Measurements from ENCODE around the gene BYSL. TPM values are rescaled to one million over a fixed set of nuclear protein-coding genes. Genes with fewer than 3 reads are reported as not detected.

BYSL gene
- total RNA-seq, 2 experiments from 2014 or later = 56.4 to 59.5 TPM

- Mint-ChIP-seq H3K4me1 (ENCODE audit: low read depth) (peaks cover 50% of the 10 kb centered on the region), H3K27me3 (no peaks in the 10 kb centered on the region)
- POLR2A ChIA-PET = interaction anchor here (0.8 to 3.7 kb wide), 12 partner anchors 9 to 135 kb away, joined by 3 to 22 read pairs (median 8); partner anchors contain the start of genes TAF8, TOMM6 and USP49
These were observed 855 bp downstream of the BYSL start for GRCh38 chr6:41922154-41922553.

DNA sequence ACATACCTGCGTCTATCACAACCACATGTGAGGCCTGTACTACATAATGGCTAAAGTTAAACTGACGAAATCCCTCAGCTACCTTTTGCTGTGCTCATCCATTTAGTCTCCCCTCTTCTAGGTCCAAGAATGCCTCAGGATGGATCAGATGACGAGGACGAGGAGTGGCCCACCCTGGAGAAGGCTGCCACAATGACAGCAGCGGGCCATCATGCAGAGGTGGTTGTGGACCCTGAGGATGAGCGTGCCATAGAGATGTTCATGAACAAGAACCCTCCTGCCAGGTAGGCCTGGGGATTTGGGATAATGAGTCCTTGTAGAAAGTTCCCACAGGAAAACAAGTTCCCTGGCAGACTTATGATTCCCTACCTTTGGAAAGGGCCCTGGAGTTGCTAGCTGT is 6.0 kb downstream of the BYSL start:
- TF ChIP-seq CTCF (IDR thresholded peaks at IDR 0.05) = no peak
- Mint-ChIP-seq H3K27me3 (no peaks in the 10 kb centered on the region), H3K4me1 (ENCODE audit: low read depth) (peaks cover 46% of the 10 kb centered on the region), H3K36me3 (ENCODE audit: low read depth) (peaks cover 66% of the 10 kb centered on the region), H3K4me3 (no peak overlapping the region), H3K9me3 (no peaks in the 10 kb centered on the region), H3K27ac (peak overlapping the region; percentile 64)
- DNase-seq = no peak
- ChIA-PET CTCF (interaction anchor here (0.7 to 21.4 kb wide), 5 partner anchors 8 to 119 kb away, joined by 3 to 392 read pairs (median 4); partner anchors contain the start of gene TAF8), POLR2A (interaction anchor here (1.2 to 16.7 kb wide), 3 partner anchors 10 to 119 kb away, joined by 3 to 358 read pairs (median 58); partner anchors contain the start of gene TAF8)
- intact Hi-C loops (cut with micrococcal nuclease) = loop anchor here (10.0 kb wide), 2 partner anchors 142 to 288 kb away; partner anchors contain the start of genes MRPS10, PRICKLE4 and TOMM6
- no peak for ATAC-seq

More at GRCh38 chr6:41922154-41922553, 855 bp downstream of the BYSL start:
- TF ChIP-seq CTCF (IDR thresholded peaks at IDR 0.05) = no peak
- peak overlapping the region; percentile 93 for H3K4me3 Mint-ChIP-seq
- ATAC-seq (no peak), DNase-seq (no peak)
- H3K9me3 Mint-ChIP-seq = no peaks in the 10 kb centered on the region
- H3K27ac Mint-ChIP-seq = peak overlapping the region; percentile 99
- intact Hi-C loops (cut with micrococcal nuclease) = loop anchor here (5.0 to 10.0 kb wide), 3 partner anchors 120 to 293 kb away; partner anchors contain the start of genes MRPS10, PRICKLE4 and TOMM6
- peaks cover 39% of the 10 kb centered on the region for H3K36me3 Mint-ChIP-seq (ENCODE audit: low read depth)
- CTCF ChIA-PET = interaction anchor here (0.8 to 6.0 kb wide), 10 partner anchors 8 to 135 kb away, joined by 3 to 119 read pairs (median 20); partner anchors contain the start of genes CCND3, TAF8 and TOMM6

DNA sequence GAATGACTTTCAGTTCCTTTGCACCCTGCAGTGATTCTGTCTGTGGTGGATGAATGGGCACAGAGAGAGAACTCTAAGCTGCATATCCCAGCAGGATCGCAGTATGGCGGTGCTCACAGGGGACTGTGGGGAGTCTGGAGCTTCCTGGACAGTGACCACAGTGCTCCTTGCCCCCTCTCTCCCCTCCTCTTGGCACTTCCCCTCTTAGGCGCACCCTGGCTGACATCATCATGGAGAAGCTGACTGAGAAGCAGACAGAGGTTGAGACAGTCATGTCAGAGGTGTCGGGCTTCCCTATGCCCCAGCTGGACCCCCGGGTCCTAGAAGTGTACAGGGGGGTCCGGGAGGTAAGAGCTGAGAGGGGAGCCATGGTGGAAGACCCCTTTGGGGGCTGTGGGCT is 8.6 kb downstream of the BYSL start:
- H3K27me3 Mint-ChIP-seq = no peaks in the 10 kb centered on the region
- no peaks in the 10 kb centered on the region for H3K9me3 Mint-ChIP-seq
- CTCF ChIA-PET = interaction anchor here (1.0 to 21.4 kb wide), 3 partner anchors 8 to 143 kb away, joined by 3 to 392 read pairs (median 26); partner anchors contain the start of genes BYSL, MED20, TAF8 and TOMM6
- no peak overlapping the region for H3K4me3 Mint-ChIP-seq
- intact Hi-C loops (cut with micrococcal nuclease) = loop anchor here (10.0 kb wide), 2 partner anchors 145 to 285 kb away; partner anchors contain the start of genes MRPS10, PRICKLE4 and TOMM6
- ATAC-seq = no peak
- POLR2A ChIA-PET = interaction anchor here (1.4 to 16.7 kb wide), 3 partner anchors 9 to 116 kb away, joined by 7 to 358 read pairs (median 8); partner anchors contain the start of genes BYSL, MED20 and TAF8
- peak overlapping the region; percentile 42 for H3K27ac Mint-ChIP-seq
- DNase-seq = no peak
- TF ChIP-seq CTCF (IDR thresholded peaks at IDR 0.05) = no peak
- peaks cover 37% of the 10 kb centered on the region for H3K4me1 Mint-ChIP-seq (ENCODE audit: low read depth)
- H3K36me3 Mint-ChIP-seq (ENCODE audit: low read depth) = peaks cover 59% of the 10 kb centered on the region

DNA sequence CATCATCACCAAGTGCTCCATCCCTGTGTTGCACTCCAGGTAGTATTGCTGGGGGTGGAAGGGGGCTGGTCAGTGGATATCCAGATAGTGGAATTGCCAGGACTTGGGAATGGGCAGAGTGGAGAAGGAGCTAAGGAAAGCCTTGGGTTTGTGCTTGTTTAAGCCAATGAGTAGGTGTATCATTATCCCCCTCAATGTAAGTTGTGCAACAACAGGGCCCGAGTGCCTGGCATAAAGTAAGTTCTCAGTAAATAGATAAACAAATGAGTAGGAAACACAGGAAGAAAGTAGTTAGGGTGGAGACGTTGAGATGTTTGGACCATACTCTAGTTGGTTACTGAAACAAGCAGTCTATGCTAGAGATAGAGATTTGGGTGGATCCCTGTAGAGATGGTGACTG is 10.5 kb downstream of the BYSL start:
- ChIA-PET CTCF (interaction anchor here (3.2 to 21.4 kb wide), 2 partner anchors 10 to 114 kb away, joined by 26 to 392 read pairs; partner anchors contain the start of genes BYSL, MED20 and TAF8), POLR2A (interaction anchor here (16.7 kb wide), 1 partner anchor 114 kb away, joined by 358 read pairs; the partner anchor contains the start of gene TAF8)
- no peak for TF ChIP-seq CTCF (IDR thresholded peaks at IDR 0.05)
- peaks cover 47% of the 10 kb centered on the region for H3K4me1 Mint-ChIP-seq (ENCODE audit: low read depth)
- ATAC-seq = no peak
- no peaks in the 10 kb centered on the region for H3K9me3 Mint-ChIP-seq
- H3K4me3 Mint-ChIP-seq = no peak overlapping the region
- peaks cover 72% of the 10 kb centered on the region for H3K36me3 Mint-ChIP-seq (ENCODE audit: low read depth)
- intact Hi-C loops (cut with micrococcal nuclease) = no loop called here
- no peak for DNase-seq
- H3K27ac Mint-ChIP-seq = peak overlapping the region; percentile 68
- no peaks in the 10 kb centered on the region for H3K27me3 Mint-ChIP-seq

DNA sequence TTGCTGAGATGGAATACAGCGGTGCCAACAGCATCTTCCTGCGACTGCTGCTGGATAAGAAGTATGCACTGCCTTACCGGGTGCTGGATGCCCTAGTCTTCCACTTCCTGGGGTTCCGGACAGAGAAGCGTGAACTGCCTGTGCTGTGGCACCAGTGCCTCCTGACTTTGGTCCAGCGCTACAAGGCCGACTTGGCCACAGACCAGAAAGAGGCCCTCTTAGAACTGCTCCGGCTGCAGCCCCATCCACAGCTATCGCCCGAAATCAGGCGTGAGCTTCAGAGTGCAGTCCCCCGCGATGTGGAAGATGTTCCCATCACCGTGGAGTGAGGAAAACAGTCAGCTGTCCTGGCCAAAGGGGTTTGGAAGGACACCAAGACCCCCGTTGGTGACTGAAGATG is 11.1 kb downstream of the BYSL start:
- H3K36me3 Mint-ChIP-seq (ENCODE audit: low read depth) = peaks cover 71% of the 10 kb centered on the region
- peaks cover 48% of the 10 kb centered on the region for H3K4me1 Mint-ChIP-seq (ENCODE audit: low read depth)
- H3K4me3 Mint-ChIP-seq = no peak overlapping the region
- ChIA-PET CTCF (interaction anchor here (1.4 to 21.4 kb wide), 3 partner anchors 9 to 147 kb away, joined by 3 to 392 read pairs (median 115); partner anchors contain the start of genes BYSL, MED20 and TAF8), POLR2A (interaction anchor here (1.3 to 16.7 kb wide), 3 partner anchors 10 to 114 kb away, joined by 3 to 358 read pairs (median 14); partner anchors contain the start of genes BYSL, MED20 and TAF8)
- peak overlapping the region; percentile 86 for H3K27ac Mint-ChIP-seq
- no peak for TF ChIP-seq CTCF (IDR thresholded peaks at IDR 0.05)
- no peaks in the 10 kb centered on the region for H3K27me3 Mint-ChIP-seq
- intact Hi-C loops (cut with micrococcal nuclease) = no loop called here
- no peak for ATAC-seq
- H3K9me3 Mint-ChIP-seq = no peaks in the 10 kb centered on the region
- no peak for DNase-seq

Measured in activated CD8-positive, alpha-beta T cell treated with anti-CD3 and anti-CD28 coated beads for 36 hours (primary cell).